Measurements from ENCODE around the gene SPINK4.
A peak's percentile ranks its signal among the peaks of the same experiment; 100 is the strongest.

The SPINK4 gene
- total RNA-seq, result 0 reads per million in 2 donors

DNA sequence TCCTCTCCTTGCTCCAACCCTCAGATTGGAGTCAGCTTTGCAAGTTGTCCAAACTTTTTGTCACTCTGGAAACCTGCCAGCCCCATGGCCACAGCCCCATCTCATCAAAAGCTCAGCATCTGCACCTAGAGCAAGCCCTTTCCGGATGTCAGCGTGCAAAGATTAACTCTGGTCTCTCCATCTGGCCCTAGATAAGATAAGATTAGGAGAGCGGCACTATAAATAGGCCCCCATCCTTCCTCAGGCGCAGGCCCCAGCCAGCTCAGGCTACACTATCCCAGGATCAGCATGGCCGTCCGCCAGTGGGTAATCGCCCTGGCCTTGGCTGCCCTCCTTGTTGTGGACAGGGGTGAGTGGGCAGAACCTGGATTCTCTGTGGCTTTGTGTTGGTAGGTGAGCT is at the start of gene SPINK4:
Gene SPINK4 (plus strand): TSS at position 247 of the 400 bp plus-strand sequence. CDS start 42 bp downstream, at position 289.
- DNase-seq, result peak in 1 of 5 experiments; percentile 48

GRCh38 chr9:33192493-33193255 is 47.3 kb upstream of the SPINK4 start:
- DNase-seq, result no peak

DNA sequence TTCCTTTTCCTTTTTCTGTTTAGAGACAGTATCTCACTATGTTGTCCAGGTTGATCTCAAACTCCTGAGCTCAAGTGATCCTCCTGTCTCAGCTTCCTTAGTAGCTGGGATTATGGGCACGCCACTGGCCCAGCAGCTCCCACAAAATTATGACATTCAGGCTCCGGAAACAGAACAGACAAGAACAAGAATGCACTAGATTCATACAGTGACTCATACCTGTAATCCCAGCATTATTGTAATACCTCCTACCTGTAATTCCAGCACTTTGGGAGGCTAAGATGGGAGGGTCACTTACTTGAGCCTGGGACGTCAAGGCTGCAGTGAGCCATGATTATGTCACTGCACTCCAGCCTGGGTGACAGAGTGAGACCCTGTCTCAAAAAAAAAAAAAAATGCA is 46.1 kb upstream of the SPINK4 start:
- DNase-seq, result no peak

- DNase-seq, result no peak
These were observed 43.2 kb upstream of the SPINK4 start for GRCh38 chr9:33196736-33197135.

GRCh38 chr9:33197279-33198152 is 42.5 kb upstream of the SPINK4 start:
- no peak for DNase-seq

- DNase-seq, result no peak
These were observed 41.8 kb upstream of the SPINK4 start for GRCh38 chr9:33198165-33198564.

- DNase-seq, result peak in 1 of 5 experiments; percentile 32
These were observed 37.9 kb upstream of the SPINK4 start for GRCh38 chr9:33202018-33202417.

GRCh38 chr9:33202552-33203201 is 37.3 kb upstream of the SPINK4 start:
- DNase-seq, result peak in 2 of 5 experiments; percentile 34 to 90

GRCh38 chr9:33209394-33209793 is 30.6 kb upstream of the SPINK4 start:
- DNase-seq, result no peak

DNA sequence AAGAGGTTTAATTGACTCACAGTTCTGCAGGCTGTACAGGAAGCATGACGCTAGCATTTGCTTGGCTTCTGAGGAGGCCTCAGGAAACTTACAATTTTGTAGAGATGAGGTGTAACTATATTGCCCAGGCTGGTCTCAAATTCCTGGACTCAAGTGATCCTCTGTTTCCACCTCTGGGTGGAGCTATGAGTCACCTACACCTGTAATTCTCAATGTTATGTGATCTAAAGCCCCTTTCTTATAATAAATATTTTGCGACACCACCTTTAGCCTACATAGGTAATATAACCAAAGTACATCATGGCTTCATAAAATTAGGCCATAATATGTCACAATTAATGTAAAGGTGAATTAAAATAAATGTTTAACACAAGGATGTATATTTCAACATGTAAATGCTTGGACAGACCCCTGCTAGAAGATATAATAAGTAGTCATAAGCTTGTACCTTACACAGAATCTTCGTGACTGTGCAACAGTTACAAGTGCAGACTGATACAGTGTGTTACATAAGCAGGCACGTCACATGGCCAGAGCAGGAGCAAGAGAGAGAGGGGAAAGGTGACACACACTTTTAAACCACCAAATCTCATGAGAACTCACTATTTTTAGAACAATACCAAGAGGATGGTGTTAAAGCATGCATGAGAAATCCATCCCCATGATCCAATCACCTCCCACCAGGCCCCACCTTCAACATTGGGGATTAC is 29.8 kb upstream of the SPINK4 start:
- DNase-seq, result no peak

GRCh38 chr9:33211695-33212393 is 28.1 kb upstream of the SPINK4 start:
- DNase-seq, result no peak

GRCh38 chr9:33220681-33221567 is 19.0 kb upstream of the SPINK4 start:
- peak in 1 of 5 experiments; percentile 22 for DNase-seq

GRCh38 chr9:33221568-33221884 is 18.4 kb upstream of the SPINK4 start:
- DNase-seq, result no peak

DNA sequence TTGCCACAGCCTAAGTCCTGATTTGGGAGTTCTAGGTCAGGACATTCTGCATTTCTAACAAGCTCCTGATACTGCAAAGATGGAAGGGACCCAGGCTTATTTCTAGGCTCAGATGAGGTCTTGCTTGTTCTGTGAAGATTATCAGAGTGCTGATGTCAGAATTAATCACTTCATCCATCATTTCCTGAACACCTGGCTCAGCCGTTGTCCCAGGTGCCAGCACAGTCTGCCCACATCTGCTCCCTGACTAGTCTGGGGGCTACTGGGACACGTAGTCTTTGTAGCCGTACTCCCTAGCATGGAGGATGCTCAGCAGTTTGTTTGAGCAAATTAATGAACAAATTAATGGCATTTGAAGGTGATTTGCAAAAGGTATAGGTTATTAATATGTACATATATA is 17.9 kb upstream of the SPINK4 start:
- DNase-seq, result no peak

- no peak for DNase-seq
These were observed 16.3 kb upstream of the SPINK4 start for GRCh38 chr9:33223696-33224095.

DNA sequence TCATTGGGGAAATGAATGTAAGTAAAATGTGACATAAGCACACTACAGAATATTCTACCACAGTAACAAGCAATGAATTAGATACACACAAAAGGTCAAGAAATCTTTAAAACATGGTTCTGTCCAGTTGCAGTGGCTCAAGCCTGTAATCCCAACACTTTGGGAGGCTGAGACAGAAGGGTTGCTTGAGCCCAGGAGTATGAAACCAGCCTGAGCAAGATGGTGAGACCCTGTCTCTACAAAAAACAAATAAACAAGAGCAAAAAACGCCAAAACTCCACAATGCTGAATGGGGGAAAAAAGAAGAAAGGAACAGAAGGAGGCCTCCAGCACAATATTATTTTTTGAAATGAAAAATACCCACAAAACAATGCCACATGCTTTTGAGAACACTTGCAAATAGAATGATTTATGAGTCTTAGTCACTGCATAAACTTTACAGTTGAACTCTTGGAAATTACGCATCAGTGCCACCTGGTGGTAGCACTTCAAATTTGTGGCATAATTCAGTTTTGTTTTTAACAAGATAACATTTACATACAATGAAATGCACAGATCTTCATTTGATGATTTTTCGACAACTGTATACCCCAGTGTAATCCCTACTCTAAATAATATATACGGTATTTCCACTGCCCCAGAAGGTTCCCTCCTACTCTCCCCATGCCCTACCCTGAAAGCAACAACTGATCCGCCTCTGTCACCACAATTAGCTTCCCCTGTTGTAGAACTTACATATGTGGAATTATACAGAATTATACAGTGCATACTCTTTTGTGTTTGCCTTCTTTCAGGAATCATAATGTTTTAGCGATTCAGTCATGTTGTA is 14.4 kb upstream of the SPINK4 start:
- DNase-seq, result peak in 4 of 5 experiments; percentile 44 to 80 (median 50)

- DNase-seq, result no peak
These were observed 13.0 kb upstream of the SPINK4 start for GRCh38 chr9:33227008-33227398.

GRCh38 chr9:33227741-33228140 is 12.2 kb upstream of the SPINK4 start:
- DNase-seq, result no peak

- DNase-seq, result no peak
These were observed 11.4 kb upstream of the SPINK4 start for GRCh38 chr9:33228606-33229005.
